ENCODE measurements around the gene OR10G3.

DNA sequence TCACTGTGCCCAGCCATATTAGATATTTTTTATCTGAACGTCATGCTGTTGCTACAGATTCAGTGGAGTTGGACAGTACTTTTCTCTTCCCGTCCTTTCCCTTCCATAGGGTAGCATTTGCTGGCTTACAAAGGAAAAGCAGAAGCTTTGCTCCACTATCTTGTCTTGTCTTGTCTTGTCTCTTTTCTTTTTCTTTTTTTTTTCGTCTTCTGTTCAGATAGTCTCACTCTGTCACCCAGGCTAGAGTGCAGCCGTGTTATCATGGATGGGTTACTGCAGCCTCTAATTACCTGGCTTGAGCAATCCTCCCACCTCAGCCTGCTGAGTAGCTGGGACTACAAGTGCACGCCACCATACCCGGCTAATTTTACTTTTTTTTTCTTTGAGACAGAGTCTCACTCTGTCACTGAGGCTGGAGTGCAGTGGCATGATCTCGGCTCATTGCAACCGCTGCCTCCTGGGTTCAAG lies 21.1 kb downstream of the OR10G3 start:
- TF ChIP-seq, protein P1, sequence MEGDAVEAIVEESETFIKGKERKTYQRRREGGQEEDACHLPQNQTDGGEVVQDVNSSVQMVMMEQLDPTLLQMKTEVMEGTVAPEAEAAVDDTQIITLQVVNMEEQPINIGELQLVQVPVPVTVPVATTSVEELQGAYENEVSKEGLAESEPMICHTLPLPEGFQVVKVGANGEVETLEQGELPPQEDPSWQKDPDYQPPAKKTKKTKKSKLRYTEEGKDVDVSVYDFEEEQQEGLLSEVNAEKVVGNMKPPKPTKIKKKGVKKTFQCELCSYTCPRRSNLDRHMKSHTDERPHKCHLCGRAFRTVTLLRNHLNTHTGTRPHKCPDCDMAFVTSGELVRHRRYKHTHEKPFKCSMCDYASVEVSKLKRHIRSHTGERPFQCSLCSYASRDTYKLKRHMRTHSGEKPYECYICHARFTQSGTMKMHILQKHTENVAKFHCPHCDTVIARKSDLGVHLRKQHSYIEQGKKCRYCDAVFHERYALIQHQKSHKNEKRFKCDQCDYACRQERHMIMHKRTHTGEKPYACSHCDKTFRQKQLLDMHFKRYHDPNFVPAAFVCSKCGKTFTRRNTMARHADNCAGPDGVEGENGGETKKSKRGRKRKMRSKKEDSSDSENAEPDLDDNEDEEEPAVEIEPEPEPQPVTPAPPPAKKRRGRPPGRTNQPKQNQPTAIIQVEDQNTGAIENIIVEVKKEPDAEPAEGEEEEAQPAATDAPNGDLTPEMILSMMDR (IDR thresholded peaks at IDR 0.05), result no peak
- no peak for TF ChIP-seq POLR2A (IDR thresholded peaks at IDR 0.05)
